ENCODE data around the gene TUBGCP3.

GRCh38 chr13:112443995-112444311, 144.0 kb downstream of the TUBGCP3 start:
- TF ChIP-seq CTCF (conservative IDR thresholded peaks at IDR 0.05 in 1 of 2, IDR thresholded peaks at IDR 0.05 in 1 of 2; ENCODE audit: extremely low read depth in 1 of 2, insufficient read depth in 1 of 2, low read depth in 1 of 2, low read length in 2 of 2) (peak; percentile 84 to 89), EZH2 (IDR thresholded peaks at IDR 0.05; ENCODE audit: borderline replicate concordance, low read length) (no peak)
